HepG2 (cell line): ENCODE data around the gene DDR1.

ENCODE experiments used
- POLR2AphosphoS5 ChIP-seq: IDR thresholded peaks from 2 replicates; pipeline ENCODE4 v1.6.1; 2012; ENCODE audit warnings: low read depth, low read length
- RAD51 ChIP-seq: fragments of 450-650 bp; IDR thresholded peaks from 2 replicates; pipeline ENCODE4 v1.6.1; 2016; ENCODE audit warnings: borderline replicate concordance
- RARG ChIP-seq: sonication (generic); formaldehyde crosslinking; IDR thresholded peaks from 2 replicates; pipeline ENCODE4 v1.4.0; 2020; ENCODE audit warnings: low read depth, mild to moderate bottlenecking, missing genetic modification reagents
- SMARCE1 ChIP-seq: fragments of 450-650 bp; IDR thresholded peaks from 2 replicates; pipeline ENCODE4 v1.6.1; 2017; ENCODE audit warnings: borderline replicate concordance
- U2AF2 ChIP-seq: fragments of 200-400 bp; formaldehyde crosslinking; IDR thresholded peaks from 2 replicates; pipeline ENCODE4 v1.6.1; 2017; ENCODE audit warnings: low read depth, mild to moderate bottlenecking, low read length
- ZSCAN9 ChIP-seq: IDR thresholded peaks from 2 replicates; pipeline ENCODE4 v1.6.1; 2016; ENCODE audit warnings: borderline replicate concordance
- ZZZ3 ChIP-seq: sonication (generic); formaldehyde crosslinking; IDR thresholded peaks from 2 replicates; pipeline ENCODE4 v1.4.0; 2020; ENCODE audit warnings: missing genetic modification reagents, mild to moderate bottlenecking, borderline replicate concordance

- TF ChIP-seq SMARCE1 = no peak
- no peak for TF ChIP-seq RAD51
- TF ChIP-seq POLR2AphosphoS5 = no peak
- no peak for TF ChIP-seq ZSCAN9 (CRISPR knock-in tag)
- TF ChIP-seq RARG (CRISPR knock-in tag) = no peak
- TF ChIP-seq U2AF2 = no peak
- no peak for TF ChIP-seq ZZZ3 (CRISPR knock-in tag)
These were observed 7.7 kb downstream of the DDR1 start for GRCh38 chr6:30891816-30892538.
